ENCODE results near the gene SIRT1.

DNA sequence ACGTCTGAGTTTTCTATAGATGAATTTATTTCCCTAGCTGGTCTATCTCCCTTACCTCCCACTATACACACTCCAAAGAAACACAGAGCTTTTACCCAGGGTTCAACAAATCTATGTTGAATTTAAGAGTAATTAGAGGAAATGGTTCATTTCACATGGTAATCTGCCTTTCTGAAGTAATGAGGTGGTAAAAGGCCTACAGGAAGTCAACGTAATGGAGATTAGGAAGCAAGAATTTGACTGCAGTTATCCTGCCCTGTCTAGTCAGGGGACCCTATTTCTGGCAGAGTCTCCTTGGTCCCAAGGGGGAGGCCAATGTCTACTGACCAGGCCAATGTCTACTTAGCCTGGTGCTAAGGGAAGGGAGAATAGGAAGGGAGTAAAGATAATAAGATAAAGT lies 21.4 kb upstream of the SIRT1 start:
- TF ChIP-seq, protein P1, sequence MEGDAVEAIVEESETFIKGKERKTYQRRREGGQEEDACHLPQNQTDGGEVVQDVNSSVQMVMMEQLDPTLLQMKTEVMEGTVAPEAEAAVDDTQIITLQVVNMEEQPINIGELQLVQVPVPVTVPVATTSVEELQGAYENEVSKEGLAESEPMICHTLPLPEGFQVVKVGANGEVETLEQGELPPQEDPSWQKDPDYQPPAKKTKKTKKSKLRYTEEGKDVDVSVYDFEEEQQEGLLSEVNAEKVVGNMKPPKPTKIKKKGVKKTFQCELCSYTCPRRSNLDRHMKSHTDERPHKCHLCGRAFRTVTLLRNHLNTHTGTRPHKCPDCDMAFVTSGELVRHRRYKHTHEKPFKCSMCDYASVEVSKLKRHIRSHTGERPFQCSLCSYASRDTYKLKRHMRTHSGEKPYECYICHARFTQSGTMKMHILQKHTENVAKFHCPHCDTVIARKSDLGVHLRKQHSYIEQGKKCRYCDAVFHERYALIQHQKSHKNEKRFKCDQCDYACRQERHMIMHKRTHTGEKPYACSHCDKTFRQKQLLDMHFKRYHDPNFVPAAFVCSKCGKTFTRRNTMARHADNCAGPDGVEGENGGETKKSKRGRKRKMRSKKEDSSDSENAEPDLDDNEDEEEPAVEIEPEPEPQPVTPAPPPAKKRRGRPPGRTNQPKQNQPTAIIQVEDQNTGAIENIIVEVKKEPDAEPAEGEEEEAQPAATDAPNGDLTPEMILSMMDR (IDR thresholded peaks at IDR 0.05; ENCODE audit: extremely low read depth in 1 of 2, insufficient read depth in 1 of 2, low read depth in 1 of 2, low read length in 2 of 2), result no peak
- no peak for TF ChIP-seq POLR2A (IDR thresholded peaks at IDR 0.05; ENCODE audit: low read depth, low read length)
- no peak for TF ChIP-seq GATA2 (IDR thresholded peaks at IDR 0.05; ENCODE audit: insufficient read depth, insufficient read length, low read depth, low read length)
- TF ChIP-seq FOS (IDR thresholded peaks at IDR 0.05; ENCODE audit: borderline replicate concordance, insufficient read depth, low read length), result no peak
- TF ChIP-seq EZH2 (IDR thresholded peaks at IDR 0.05; ENCODE audit: borderline replicate concordance, low read depth, low read length, severe bottlenecking), result no peak
- no peak for TF ChIP-seq POLR2AphosphoS5 (IDR thresholded peaks at IDR 0.05; ENCODE audit: insufficient read depth, low read depth, low read length)

Data from endothelial cell of umbilical vein (primary cell).